HG03066 (cell line): Measurements from ENCODE around the gene TCTN3.
A peak's percentile ranks its signal among the peaks of the same experiment; 100 is the strongest.
"Not testable (repeated sequence)": the region's sequence is repeated elsewhere in the genome, so short reads cannot be mapped to it uniquely, and the experiment has no call there.

ENCODE experiments used
- ATAC-seq: cut with Tn5 transposase; IDR thresholded peaks from one replicate; pipeline ENCODE4 v1.9.1; 2021; ENCODE audit warnings: low read depth; ENCODE audit not compliant: unreplicated experiment

TCTN3 gene

DNA sequence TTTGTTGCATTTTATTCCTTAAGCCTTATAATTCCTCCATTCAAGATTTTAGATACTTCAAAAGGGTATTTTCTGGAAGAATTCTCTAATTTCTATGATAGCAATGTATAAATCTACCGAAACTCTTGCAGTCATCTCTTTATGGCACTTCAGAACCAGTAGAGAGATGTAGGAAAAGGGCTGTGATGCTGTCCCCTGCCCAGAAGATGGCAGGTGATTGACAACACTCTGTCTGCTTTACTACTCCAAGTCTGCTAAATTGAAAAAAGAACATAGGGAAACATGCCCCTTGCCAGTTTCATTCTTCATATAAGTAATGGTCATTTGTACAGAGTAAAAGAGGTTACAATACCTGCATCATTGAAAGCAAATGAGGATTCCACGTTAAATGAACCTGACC, 5.1 kb downstream of the TCTN3 start:
- ATAC-seq: no peak

DNA sequence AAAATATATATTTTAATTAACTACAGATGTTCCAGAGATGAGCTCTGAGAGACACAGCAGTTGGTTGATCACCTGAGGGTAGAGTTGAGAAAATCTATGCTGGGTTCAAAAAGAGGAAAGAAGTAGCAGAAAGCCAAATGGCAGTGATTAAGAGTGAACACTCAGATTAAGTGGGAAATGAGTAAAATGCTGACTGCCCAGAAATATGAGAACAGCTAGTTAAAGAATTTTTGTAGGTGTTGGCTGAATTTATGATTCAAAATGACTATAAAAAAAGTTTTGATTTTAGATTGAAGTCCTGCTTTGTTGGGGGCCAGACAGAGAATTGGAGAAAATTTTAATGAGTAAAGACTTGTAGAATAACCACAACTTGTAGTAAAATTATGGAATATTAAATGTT, 9.8 kb downstream of the TCTN3 start:
- no peak for ATAC-seq

DNA sequence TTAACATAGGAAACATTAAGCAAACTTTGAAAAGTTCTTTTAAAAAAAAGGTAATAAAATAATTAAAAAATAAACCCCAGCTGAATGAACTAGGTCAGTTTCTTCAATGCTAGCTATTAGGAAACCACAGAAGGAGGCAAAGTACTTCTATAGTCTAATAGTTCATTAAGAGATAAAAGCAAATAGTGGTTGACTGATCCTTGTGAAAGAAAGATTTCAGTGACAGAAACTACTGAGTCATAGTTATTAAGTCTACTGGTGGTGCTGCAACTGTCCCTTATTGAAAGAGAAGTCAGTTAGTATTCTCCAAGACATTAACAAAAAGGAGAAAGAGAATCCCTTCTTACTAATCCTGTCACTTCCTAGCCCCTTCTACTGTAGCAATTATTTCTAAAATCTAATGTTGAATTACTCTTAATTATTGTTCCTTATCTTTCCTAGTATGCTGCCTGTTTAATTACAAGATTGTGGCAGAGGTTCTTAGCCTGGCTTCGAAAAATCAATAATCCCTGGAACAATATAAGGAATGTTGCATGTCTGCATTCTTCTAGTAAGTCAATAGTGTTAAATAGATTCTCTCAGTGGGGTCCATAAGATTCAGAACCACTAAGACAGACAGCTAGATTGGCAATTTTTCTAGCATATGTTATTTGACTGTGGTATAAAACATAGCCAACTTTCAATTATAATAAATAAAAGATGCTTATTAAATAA, 18.2 kb downstream of the TCTN3 start:
- no peak for ATAC-seq

DNA sequence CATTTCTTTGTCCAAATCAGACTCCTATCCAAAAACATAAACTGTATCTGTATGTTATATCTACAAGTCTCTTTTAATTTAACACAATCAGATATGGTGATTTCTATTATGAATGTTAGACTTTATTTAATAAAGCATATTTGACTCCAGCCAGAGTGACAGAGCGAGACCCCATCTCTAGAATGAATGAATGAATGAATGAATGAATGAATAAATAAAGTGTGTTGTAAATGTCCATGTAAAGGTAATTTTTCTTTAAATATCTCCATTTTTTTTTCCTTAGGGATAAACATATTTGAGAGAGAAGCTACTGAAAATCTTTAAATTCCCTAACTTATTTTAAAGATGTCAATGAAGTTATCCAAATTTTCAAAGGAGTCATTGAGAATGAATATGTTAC, 19.1 kb downstream of the TCTN3 start:
- ATAC-seq: no peak

DNA sequence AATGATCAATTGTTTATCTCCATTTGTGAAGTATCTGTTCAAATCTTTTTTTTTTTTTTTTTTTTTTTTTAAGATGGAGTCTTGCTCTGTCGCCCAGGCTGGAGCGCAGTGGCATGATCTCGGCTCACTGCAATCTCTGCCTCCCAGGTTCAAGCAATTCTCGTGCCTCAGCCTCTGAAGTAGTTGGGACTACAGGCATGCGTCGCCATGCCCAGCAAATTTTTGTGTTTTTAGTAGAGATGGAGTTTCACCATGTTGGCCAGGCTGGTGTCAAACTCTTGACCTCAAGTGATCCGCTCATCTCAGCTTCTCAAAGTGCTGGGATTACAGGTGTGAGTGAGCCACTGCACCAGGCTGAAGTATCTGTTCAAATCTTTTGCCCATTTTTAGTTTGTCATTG, 21.1 kb downstream of the TCTN3 start:
- not testable (repeated sequence) for ATAC-seq

DNA sequence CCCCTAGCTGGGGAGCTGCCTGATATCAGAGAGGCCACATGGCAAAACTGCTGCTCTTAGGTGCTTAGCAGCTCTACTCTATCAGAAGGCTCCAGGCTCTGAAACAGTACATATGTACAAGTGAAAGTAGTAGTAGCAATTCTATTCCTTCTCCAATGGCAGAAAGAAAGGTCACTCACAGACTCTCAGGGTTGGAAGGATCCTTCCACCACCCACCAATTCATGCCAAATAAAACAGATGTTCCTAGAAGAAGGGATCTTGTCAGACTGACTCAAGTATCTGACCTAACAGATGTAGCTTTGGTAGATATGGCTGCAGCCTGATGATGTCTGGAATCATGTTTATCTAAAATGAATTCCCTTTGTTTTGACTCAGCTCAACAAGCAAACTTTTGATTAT, 29.2 kb downstream of the TCTN3 start:
- ATAC-seq: no peak

DNA sequence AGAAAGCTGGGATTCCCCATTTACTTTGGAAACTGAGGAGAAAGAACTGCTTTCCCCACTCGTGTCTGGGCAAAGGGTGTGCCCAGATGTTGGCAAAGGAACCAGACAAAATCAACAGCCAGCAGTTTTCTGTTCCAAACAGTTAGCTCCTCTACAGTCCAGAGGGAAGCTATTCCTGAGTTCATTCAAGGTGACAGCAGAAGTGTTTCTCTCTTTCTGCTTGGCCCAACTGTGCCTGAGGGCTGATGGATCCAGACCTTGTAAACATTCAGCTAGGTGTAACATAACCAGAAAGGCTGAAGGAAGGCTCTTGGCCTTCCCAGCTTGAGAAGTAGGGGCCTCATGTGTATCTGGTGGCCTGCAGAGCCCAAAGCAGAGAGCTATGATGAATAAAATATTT, 30.2 kb downstream of the TCTN3 start:
- no peak for ATAC-seq

DNA sequence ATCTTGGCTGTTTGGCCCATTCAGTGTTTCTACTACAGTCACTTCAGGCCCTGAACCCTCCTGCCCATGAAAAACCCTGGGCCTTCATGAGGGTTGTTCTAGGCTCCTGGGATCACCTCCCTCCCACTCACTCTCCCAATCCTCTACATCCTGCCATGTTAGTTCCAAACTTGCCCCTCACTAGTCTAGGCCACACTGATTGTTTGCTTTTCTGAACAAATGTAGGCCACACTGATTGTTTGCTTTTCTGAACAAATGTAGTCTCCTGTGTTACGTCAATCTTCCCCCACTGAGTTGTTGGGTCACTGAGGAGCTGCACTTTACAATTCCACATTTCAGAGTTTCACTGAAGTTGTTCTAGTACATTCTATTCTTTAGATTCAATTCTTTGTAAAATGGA, 31.9 kb downstream of the TCTN3 start:
- no peak for ATAC-seq

DNA sequence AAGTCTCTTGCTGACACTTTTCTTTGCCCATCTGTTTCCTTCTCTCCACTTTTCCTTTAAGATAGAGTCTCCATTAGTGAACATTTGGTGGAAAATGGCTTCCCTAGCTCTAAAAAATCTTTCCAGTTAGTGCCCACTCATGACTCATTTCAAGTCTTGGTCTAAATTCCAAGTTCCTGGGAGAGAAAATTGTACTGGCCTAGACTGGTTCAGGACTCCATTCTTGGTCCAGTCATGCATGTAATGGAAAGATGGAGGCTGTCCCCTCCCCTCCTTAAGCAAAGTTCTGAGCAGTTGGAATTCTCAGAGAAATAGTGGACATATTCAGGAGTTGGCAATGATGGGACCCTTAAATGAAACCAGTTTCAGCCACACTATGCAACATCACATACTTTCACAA, 33.4 kb downstream of the TCTN3 start:
- no peak for ATAC-seq

DNA sequence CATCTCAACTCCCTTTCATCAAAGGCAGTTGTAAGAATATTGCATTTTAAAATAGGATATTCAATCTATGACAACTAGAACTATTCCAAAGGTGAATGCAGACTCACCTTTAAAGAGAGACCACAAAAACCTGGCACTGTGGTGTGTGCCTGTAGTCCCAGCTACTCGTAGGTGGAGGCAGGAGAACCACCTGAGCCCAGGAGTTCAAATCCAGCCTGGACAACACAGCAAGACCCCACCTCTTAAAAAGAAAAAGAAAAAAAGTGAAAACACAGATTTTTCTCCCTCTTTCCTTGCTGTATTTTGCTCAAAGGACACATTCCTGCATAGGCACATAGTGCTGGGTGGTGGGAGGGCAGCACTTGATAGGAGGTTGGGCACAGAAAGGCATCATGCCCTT, 36.5 kb downstream of the TCTN3 start:
- ATAC-seq: no peak

DNA sequence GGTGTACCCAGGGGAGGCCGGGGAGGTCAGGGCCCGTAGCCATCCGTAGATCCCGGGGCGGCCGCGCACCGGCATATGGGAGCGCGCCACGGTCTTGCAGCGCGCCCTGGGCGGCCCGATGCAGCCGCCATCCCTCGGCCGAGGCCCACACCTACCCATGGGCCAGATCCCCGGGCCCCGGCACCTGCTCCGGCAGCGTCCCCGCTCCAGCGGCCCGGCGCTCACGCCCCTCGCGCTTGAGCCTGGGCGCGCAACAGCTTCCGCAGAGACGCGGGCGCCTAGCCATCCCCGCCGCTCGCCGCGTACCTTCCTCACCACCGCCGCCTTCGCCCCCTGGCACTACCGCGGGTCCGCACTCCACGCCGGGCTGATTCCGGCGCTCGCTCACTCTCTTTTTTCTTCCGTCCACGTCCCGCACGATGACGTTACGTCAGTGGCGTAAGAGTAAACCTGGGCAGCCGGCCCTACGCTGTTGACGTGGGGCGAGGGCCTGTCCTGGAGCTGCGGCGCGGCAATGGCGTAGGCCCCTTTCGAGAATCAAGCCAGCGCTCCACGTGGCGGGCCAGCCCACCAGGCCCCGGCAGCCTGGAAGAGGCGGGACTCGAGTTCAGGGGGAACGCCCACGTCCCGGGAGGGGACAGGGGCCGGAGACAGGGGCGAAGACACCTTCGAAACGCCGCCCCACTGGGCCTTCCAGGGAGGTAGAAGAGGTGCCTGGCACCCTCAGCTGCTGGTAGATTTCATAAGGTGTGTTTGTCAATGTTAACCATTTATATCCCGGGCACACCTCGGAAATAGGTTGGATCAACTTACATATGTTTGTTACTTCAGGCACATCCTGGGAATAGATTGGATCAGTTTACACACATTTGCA, 37.2 kb downstream of the TCTN3 start, which contains the start of gene ALDH18A1:
Gene ALDH18A1, minus strand, starts transcription at position 421 of the 874 bp plus-strand sequence. CDS start 3,334 bp downstream, outside the sequence.
- peak; percentile 81 for ATAC-seq

DNA sequence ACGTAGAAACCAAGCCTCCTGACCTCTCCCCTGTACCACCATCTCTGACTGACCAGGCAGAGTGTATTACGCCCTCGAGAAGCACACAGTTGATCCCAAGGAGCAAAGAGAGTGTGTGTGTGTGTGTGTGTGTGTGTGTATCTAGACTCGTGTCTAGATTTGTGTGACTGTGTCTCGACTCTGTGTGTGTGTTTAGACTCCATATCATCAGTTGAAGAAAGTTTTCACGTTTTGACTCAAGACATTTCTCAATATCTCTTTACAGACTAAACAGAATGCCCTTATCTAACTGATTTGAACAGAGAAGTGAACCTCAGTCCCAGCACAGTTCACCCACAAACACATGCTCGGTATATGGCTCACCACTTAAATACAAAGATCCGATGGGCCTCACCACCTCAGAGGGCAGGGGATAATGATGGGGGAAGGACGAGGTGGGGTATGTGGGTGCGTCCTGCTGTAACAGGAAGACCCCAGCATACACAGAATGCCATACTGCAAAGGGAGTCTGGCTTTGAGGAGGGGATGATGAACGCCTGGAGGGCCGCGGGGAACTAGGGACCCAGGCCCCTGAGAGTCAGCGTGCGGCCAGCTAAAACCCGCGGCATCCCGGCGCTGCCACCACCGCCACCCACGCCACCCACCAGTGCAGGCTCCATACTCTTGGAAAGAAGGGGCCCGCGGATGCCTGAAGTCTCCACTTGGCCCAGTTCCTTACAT, 38.0 kb downstream of the TCTN3 start:
- ATAC-seq: peak; percentile 32

DNA sequence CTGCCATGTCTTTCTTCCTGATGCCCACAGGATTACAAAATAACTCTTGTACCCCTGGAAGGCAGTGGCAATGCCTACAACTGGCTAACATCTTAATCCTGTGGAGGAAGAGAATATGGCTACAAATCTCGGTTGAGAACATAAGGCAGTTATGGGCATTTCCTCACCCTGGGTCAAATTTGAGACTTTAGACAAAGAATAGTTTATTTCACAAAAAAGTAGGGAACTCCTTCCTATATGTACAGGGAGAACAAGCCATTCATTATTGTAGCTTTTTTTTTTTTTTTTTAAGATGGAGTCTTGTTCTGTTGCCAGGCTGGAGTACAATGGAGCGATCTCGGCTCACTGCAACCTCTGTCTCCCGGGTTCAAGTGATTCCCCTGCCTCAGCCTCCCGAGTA, 39.8 kb downstream of the TCTN3 start:
- no peak for ATAC-seq

DNA sequence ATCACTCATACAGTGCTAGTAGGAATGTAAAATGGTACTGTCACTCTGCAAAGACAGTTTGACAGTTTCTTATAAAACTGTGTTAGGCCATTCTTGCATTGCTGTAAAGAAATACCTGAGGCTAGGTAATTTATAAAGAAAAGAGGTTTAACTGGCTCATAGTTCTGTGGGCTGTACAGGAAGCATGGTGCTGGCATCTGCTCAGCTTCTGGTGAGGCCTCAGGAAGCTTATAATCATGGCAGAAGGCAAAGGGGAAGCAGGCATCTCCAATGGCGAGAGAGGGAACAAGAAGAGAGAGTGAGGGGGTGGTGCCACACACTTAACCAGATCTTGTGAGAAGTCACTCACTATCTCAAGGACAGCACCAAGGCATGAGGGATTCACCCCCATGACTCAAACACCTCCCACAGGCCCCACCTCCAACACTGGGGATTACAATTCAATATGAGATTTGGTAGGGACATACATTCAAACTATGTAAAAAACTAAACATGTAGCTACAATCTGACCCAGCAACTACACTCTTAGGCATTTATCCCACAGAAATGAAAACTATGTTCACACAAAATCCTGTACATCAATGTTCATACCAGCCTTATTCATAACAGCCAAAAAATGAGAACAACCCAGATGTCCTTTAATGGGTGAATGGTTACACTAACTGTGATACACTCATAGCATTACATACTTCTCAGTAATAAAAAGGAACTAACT, 42.2 kb downstream of the TCTN3 start:
- no peak for ATAC-seq

DNA sequence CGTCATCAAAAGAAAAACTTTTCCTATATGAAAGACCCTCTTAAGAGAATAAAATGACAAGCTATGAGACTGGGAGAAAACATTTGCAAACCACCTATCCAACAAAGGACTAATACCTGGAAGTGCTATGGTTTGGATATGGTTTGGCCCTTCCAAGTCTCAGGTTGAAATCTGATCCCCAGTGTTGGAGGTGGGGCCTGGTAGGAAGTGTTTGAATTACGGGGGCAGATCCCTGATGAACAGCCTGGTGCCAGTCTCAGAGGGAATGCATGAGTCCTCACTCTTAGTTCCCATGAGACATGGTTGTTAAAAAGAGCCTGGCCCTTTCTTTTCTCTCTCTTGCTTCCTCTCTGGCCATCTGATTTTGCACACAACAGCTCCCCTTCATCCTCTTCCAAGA, 43.5 kb downstream of the TCTN3 start:
- ATAC-seq: no peak

DNA sequence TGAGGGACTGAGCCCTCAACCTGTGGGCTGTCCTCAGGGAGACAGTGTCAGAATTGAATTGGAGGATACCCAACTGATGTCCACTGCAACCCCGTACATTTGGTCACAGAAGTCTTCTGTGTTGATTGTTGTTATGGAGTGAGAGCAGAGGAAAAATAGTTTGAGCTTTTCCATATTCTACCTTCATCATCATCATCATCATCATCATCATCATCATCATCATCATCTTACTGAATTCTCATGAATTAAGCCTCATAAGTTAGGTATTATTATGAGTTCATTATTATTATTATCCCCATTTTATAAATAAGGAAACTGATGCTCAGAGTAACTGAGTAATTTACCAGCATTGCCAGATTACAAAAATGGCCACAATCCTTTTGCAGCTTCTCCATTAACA, 45.6 kb downstream of the TCTN3 start:
- no peak for ATAC-seq

DNA sequence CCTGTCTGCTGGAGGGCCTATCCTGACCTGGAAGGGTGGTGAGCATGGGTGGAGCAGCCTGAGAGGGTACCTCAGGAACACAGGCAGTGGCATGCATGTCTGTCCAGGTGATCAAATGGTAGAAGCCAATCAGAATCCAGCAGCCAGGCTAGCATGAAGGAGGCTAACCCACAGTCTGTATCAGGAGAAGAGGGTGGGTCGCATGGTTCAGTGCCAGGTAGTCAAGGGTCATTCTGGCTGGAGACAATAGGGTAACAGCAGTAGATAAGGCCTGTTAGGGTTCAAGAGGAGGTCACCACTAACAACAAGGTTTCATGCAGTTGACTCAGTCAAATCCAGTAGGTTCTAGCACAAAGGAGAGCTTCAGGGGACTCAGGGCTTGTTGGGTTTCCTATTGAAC, 47.6 kb downstream of the TCTN3 start:
- no peak for ATAC-seq

DNA sequence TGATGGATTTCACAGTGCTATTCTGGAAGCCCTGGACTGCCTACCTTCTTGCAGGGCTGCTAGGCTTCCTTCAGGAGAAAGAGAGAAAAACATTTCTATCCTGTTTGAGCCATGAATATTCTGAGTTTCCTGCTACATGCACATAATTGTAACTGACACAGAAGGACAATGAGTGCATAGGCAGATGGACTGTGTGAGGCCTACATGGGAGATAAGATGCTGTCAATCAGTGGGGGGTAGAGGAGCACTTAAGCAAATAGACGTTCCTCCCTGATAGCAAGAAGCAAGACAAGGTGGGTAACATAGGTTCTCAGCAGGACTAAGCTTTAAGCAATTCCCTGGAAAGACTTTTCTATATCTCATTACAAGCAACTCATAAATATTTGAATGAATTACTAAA, 48.8 kb downstream of the TCTN3 start:
- no peak for ATAC-seq

DNA sequence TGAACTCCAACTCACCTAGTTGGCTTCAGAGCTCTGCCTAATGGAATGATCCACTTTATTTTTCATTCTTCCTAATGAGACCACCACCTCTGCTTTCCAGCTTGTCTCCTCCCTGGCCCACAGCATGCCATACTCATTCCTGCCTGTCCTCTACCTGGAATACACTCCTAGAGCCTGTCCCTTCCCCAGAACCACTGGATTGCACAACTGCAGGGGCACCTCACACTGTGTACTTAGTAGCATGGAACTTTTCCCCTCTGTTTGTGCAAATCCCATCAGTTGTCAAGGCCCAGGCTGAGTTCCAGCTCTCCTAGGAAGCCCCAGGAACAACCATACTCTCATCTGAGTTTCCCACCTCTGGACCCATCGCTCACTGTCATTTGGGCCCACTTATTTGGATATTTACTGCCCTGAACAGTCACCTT, 52.8 kb downstream of the TCTN3 start:
- no peak for ATAC-seq

DNA sequence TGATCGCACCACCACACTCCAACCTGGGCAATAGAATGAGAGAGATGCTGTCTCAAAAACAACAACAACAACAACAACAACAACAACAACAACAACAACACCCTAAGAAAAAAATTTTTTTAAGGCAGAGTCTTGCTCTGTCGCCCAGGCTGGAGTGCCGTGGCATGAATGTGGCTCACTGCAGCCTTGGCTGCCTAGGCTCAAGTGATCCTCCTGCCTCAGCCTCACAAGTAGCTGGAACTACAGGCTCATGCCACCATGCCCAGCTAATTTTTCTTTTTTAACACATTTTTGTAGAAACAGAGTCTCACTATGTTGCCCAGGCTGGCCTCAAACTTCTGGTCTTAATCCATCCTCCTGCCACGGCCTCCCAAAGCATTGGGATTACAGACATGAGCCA, 55.8 kb downstream of the TCTN3 start:
- no peak for ATAC-seq

DNA sequence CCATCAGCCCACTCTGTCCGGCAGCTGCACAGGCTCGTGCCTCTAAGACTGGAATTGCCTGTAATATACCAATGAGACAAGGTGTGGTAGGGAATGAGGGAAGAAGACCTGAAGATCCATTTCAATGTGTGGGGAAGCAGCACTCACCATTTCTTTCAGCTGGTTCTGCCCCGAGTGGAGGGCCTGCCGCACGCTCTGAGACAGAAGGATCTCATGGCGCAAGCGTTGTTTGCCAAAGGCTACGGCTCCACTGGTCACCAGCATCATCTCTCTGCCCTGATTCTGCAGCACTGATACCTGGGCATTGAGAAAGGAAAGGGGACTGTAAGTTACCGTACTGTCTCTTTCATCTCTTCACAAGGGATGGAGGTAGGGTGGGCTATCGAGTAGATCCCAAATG, 56.6 kb downstream of the TCTN3 start:
- no peak for ATAC-seq
